ENCODE measurements around the gene MCUR1.

The MCUR1 gene

DNA sequence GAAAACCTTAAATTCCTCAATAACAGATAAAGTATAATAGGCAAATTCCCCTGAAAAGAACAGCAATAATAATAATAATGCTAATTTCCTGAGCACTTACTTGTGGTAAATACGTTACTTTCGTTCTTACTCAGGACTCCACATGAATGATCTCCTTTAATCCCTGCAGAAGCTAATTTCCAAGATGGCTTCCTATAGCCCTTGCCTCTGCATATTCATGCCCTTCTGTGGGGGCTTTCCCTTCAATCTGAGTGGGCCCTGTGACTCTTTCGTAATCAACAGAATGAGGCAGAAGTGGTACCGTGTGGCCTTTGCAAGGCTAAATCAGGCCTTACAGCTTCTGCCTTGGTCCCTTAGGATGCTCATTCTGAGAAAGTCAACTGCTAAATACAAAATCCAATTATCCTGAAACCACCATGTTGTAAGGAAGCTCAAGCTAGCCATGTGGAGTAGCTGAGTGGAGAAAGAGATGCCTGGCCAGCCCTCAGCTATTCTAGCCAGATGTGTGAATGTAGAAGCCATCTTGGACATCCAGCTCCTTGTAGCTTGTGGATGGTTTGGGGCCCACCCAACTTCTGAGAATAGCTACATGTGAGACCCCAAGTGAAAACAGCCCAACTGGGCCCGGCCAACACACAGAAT, 50.5 kb downstream of the MCUR1 start:
- no peaks in the 10 kb centered on the region for H3K79me1 ChIP-seq (ENCODE audit: low read length)
- H4K8ac ChIP-seq (ENCODE audit: low read depth, low read length) = no peak overlapping the region
- peaks cover 2% of the 10 kb centered on the region for H3K9me3 ChIP-seq (ENCODE audit: insufficient read depth, low read depth, low read length)
- no peaks in the 10 kb centered on the region for H3K36me3 ChIP-seq (ENCODE audit: control insufficient read depth in 1 of 2, insufficient read depth in 2 of 2, low read length in 2 of 2)
- no peak overlapping the region for H3K27ac ChIP-seq (ENCODE audit: low read depth, low read length)
- no peak overlapping the region for H2BK5ac ChIP-seq (ENCODE audit: low read depth, low read length, poor library complexity)
- H3K27me3 ChIP-seq (ENCODE audit: insufficient read depth, low read length) = no peaks in the 10 kb centered on the region
- no peak overlapping the region for H3K4me2 ChIP-seq (ENCODE audit: low read length)
- no peak overlapping the region for H4K91ac ChIP-seq (ENCODE audit: low read depth, low read length)
- no peak overlapping the region for H3K14ac ChIP-seq (ENCODE audit: low read length)
- no peaks in the 10 kb centered on the region for H3K79me2 ChIP-seq (ENCODE audit: control insufficient read depth, insufficient read depth, low read length, poor library complexity)
- no peak overlapping the region for H2AFZ ChIP-seq (ENCODE audit: insufficient read depth, low read length, poor library complexity)
- no peak overlapping the region for H3K4ac ChIP-seq (ENCODE audit: low read depth, low read length)
- no peak for DNase-seq
- H4K12ac ChIP-seq (ENCODE audit: low read depth, low read length) = no peak overlapping the region
- H3K18ac ChIP-seq (ENCODE audit: low read length) = no peak overlapping the region
- no peak overlapping the region for H2BK120ac ChIP-seq (ENCODE audit: insufficient read depth, low read length, poor library complexity)
- peaks cover 8 to 14% of the 10 kb centered on the region in 2 experiments for H3K4me1 ChIP-seq (ENCODE audit: control insufficient read depth in 1 of 2, insufficient read depth in 2 of 2, low read length in 2 of 2)
- no peak overlapping the region for H2BK12ac ChIP-seq (ENCODE audit: low read length)
- H2AK5ac ChIP-seq (ENCODE audit: low read length) = no peak overlapping the region
- no CpG with 5 or more reads among the region's 5 CpGs for WGBS (ENCODE audit: extremely low coverage, insufficient coverage, insufficient read length)
- H3K23ac ChIP-seq (ENCODE audit: low read length) = no peak overlapping the region
- H3K4me3 ChIP-seq (ENCODE audit: low read depth, low read length) = no peak overlapping the region
- H3K9ac ChIP-seq (ENCODE audit: low read length) = no peak overlapping the region

- no peak for DNase-seq
- H3K9me3 ChIP-seq (ENCODE audit: insufficient read depth, low read depth, low read length) = no peaks in the 10 kb centered on the region
- no peak overlapping the region for H2AK5ac ChIP-seq (ENCODE audit: low read length)
- H3K9ac ChIP-seq (ENCODE audit: low read length) = no peak overlapping the region
- H3K14ac ChIP-seq (ENCODE audit: low read length) = no peak overlapping the region
- peaks cover 8 to 14% of the 10 kb centered on the region in 2 experiments for H3K4me1 ChIP-seq (ENCODE audit: control insufficient read depth in 1 of 2, insufficient read depth in 2 of 2, low read length in 2 of 2)
- no peak overlapping the region for H3K18ac ChIP-seq (ENCODE audit: low read length)
- H3K23ac ChIP-seq (ENCODE audit: low read length) = no peak overlapping the region
- no peak overlapping the region for H3K4me2 ChIP-seq (ENCODE audit: low read length)
- no peak overlapping the region for H4K12ac ChIP-seq (ENCODE audit: low read depth, low read length)
- H3K36me3 ChIP-seq (ENCODE audit: control insufficient read depth in 1 of 2, insufficient read depth in 2 of 2, low read length in 2 of 2) = no peaks in the 10 kb centered on the region
- H3K27ac ChIP-seq (ENCODE audit: low read depth, low read length) = no peak overlapping the region
- no peak overlapping the region for H4K91ac ChIP-seq (ENCODE audit: low read depth, low read length)
- no peak overlapping the region for H2BK12ac ChIP-seq (ENCODE audit: low read length)
- no peaks in the 10 kb centered on the region for H3K79me1 ChIP-seq (ENCODE audit: low read length)
- H3K27me3 ChIP-seq (ENCODE audit: insufficient read depth, low read length) = no peaks in the 10 kb centered on the region
- H2AFZ ChIP-seq (ENCODE audit: insufficient read depth, low read length, poor library complexity) = no peak overlapping the region
- no peak overlapping the region for H2BK120ac ChIP-seq (ENCODE audit: insufficient read depth, low read length, poor library complexity)
- no peak overlapping the region for H3K4me3 ChIP-seq (ENCODE audit: low read depth, low read length)
- H3K79me2 ChIP-seq (ENCODE audit: control insufficient read depth, insufficient read depth, low read length, poor library complexity) = no peaks in the 10 kb centered on the region
- WGBS (ENCODE audit: extremely low coverage, insufficient coverage, insufficient read length) = no CpG with 5 or more reads among the region's 6 CpGs
- no peak overlapping the region for H4K8ac ChIP-seq (ENCODE audit: low read depth, low read length)
- H2BK5ac ChIP-seq (ENCODE audit: low read depth, low read length, poor library complexity) = no peak overlapping the region
- H3K4ac ChIP-seq (ENCODE audit: low read depth, low read length) = no peak overlapping the region
Measured at GRCh38 chr6:13762611-13763441, 51.5 kb downstream of the MCUR1 start.

DNA sequence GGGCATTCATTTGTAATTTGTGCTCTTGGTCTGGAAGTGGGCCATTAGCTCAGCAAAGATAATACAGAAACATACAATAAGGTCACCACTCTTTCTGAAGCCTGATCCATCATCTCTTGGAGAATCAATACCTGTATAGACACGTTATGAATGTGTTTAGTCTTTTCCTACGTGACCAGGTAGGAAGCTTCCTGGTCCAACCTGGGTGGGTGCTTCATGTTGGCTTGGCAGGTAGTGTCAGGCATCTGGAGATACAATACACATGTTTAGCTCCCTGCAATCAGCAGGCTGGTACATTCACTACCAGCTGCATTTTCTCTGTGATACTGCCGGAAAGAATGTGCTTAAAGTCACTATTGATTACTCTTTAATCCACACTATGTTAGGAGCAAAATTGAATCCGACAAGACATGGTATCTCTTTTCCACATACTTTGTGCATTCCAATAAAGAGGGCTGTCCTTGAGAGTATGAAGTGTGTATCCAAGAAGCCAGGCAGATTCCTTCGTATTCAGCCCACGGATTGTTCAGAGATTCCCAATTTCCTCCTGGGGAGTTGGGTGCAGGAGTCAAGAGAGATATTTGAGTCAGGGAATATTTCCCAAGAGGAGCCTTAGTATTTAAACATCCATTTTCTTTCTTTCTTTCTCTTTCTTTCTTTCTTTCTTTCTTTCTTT, 52.9 kb downstream of the MCUR1 start:
- Histone ChIP-seq H4K8ac (ENCODE audit: low read depth, low read length) (no peak overlapping the region), H2AK5ac (ENCODE audit: low read length) (no peak overlapping the region), H3K9ac (ENCODE audit: low read length) (no peak overlapping the region), H3K4me1 (ENCODE audit: control insufficient read depth in 1 of 2, insufficient read depth in 2 of 2, low read length in 2 of 2) (peaks cover 0 to 5% of the 10 kb centered on the region in 2 experiments), H3K18ac (ENCODE audit: low read length) (no peak overlapping the region), H3K79me1 (ENCODE audit: low read length) (no peaks in the 10 kb centered on the region), H2AFZ (ENCODE audit: insufficient read depth, low read length, poor library complexity) (no peak overlapping the region), H3K14ac (ENCODE audit: low read length) (no peak overlapping the region), H3K9me3 (ENCODE audit: insufficient read depth, low read depth, low read length) (no peaks in the 10 kb centered on the region), H3K4ac (ENCODE audit: low read depth, low read length) (no peak overlapping the region), H2BK5ac (ENCODE audit: low read depth, low read length, poor library complexity) (no peak overlapping the region), H4K91ac (ENCODE audit: low read depth, low read length) (no peak overlapping the region), H2BK12ac (ENCODE audit: low read length) (no peak overlapping the region), H3K23ac (ENCODE audit: low read length) (no peak overlapping the region), H3K36me3 (ENCODE audit: control insufficient read depth in 1 of 2, insufficient read depth in 2 of 2, low read length in 2 of 2) (no peaks in the 10 kb centered on the region), H2BK120ac (ENCODE audit: insufficient read depth, low read length, poor library complexity) (no peak overlapping the region), H3K4me2 (ENCODE audit: low read length) (no peak overlapping the region), H3K27me3 (ENCODE audit: insufficient read depth, low read length) (no peaks in the 10 kb centered on the region), H3K27ac (ENCODE audit: low read depth, low read length) (no peak overlapping the region), H3K4me3 (ENCODE audit: low read depth, low read length) (no peak overlapping the region), H4K12ac (ENCODE audit: low read depth, low read length) (no peak overlapping the region), H3K79me2 (ENCODE audit: control insufficient read depth, insufficient read depth, low read length, poor library complexity) (no peaks in the 10 kb centered on the region)
- DNase-seq = no peak
- WGBS (ENCODE audit: extremely low coverage, insufficient coverage, insufficient read length) = no CpG with 5 or more reads among the region's 6 CpGs

DNA sequence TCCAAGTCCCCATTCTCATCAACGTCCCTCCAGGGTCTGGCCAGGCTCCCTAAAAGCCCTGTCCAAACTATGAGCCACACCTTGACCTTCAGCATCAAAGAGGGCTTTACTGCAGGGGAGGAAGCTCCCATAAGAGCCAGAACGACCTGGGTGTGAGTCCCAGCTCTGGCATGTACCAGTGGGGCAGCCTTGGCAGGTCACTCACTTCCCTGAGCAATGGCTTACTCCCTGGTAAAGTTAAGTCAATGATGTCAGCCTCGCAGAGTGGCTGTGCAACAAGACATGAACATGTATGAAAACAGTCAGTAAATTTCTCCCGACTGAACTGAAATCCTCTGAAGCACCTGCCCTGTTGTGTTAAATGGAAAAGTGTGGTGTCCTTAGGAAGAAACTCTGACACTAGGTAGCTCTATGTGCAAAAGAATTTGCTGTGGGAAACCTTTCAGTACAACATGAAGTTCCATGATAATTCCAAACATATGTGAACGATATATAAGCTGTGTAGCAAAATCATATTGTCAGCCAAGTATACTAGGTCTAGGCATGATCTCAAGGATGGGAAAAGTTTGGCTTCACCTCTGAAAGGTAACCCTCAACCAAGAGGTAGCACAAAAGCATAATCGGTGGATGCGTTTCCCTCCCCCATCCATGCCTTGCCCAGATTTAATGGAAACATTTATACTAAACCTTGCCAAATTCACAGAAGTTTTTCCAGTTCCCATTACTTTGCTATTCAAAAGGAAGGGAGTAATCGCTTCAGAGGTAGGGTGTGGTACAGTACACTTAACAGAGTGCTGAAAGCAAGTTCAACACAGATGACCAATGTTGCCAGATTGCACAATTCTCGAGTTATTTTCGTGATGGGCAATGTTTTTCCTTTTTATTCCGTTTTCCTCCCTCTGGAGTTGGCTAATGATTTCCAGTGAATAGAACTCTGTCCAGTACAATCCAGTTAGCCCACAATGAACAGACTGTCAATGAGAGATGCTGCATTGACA, 53.8 kb downstream of the MCUR1 start:
- H3K4ac ChIP-seq (ENCODE audit: low read depth, low read length) = no peak overlapping the region
- no peak overlapping the region for H2AK5ac ChIP-seq (ENCODE audit: low read length)
- H4K12ac ChIP-seq (ENCODE audit: low read depth, low read length) = no peak overlapping the region
- H3K27ac ChIP-seq (ENCODE audit: low read depth, low read length) = no peak overlapping the region
- DNase-seq = no peak
- H3K4me1 ChIP-seq (ENCODE audit: control insufficient read depth in 1 of 2, insufficient read depth in 2 of 2, low read length in 2 of 2) = peaks cover 0 to 3% of the 10 kb centered on the region in 2 experiments
- H3K36me3 ChIP-seq (ENCODE audit: control insufficient read depth in 1 of 2, insufficient read depth in 2 of 2, low read length in 2 of 2) = no peaks in the 10 kb centered on the region
- no peak overlapping the region for H3K4me3 ChIP-seq (ENCODE audit: low read depth, low read length)
- WGBS (ENCODE audit: extremely low coverage, insufficient coverage, insufficient read length) = no CpG with 5 or more reads among the region's 11 CpGs
- no peaks in the 10 kb centered on the region for H3K79me2 ChIP-seq (ENCODE audit: control insufficient read depth, insufficient read depth, low read length, poor library complexity)
- H2AFZ ChIP-seq (ENCODE audit: insufficient read depth, low read length, poor library complexity) = no peak overlapping the region
- no peak overlapping the region for H3K18ac ChIP-seq (ENCODE audit: low read length)
- H2BK12ac ChIP-seq (ENCODE audit: low read length) = no peak overlapping the region
- H3K9me3 ChIP-seq (ENCODE audit: insufficient read depth, low read depth, low read length) = no peaks in the 10 kb centered on the region
- H4K8ac ChIP-seq (ENCODE audit: low read depth, low read length) = no peak overlapping the region
- H4K91ac ChIP-seq (ENCODE audit: low read depth, low read length) = no peak overlapping the region
- no peaks in the 10 kb centered on the region for H3K27me3 ChIP-seq (ENCODE audit: insufficient read depth, low read length)
- no peak overlapping the region for H2BK5ac ChIP-seq (ENCODE audit: low read depth, low read length, poor library complexity)
- H2BK120ac ChIP-seq (ENCODE audit: insufficient read depth, low read length, poor library complexity) = no peak overlapping the region
- no peak overlapping the region for H3K23ac ChIP-seq (ENCODE audit: low read length)
- no peak overlapping the region for H3K14ac ChIP-seq (ENCODE audit: low read length)
- no peak overlapping the region for H3K4me2 ChIP-seq (ENCODE audit: low read length)
- H3K79me1 ChIP-seq (ENCODE audit: low read length) = no peaks in the 10 kb centered on the region
- no peak overlapping the region for H3K9ac ChIP-seq (ENCODE audit: low read length)

Measured in trophoblast cell (in vitro differentiated cells and primary cell).